Measurements from ENCODE around the gene APOBEC3H. TPM values are rescaled to one million over a fixed set of nuclear protein-coding genes. Genes with fewer than 3 reads are reported as not detected.

Gene APOBEC3H
- total and polyA plus RNA-seq, 2 donors (not counting 3 experiments of a cell fraction or from before 2014, with no cell fraction given), result not detected

GRCh38 chr22:39088685-39089032 is 8.4 kb upstream of the APOBEC3H start:
- no peak for TF ChIP-seq FOS (IDR thresholded peaks at IDR 0.05; ENCODE audit: borderline replicate concordance, insufficient read depth, low read length)
- TF ChIP-seq EZH2 (IDR thresholded peaks at IDR 0.05; ENCODE audit: borderline replicate concordance, low read depth, low read length, severe bottlenecking), result no peak
- TF ChIP-seq JUN (IDR thresholded peaks at IDR 0.05; ENCODE audit: borderline replicate concordance, insufficient read depth, insufficient read length, low read depth), result no peak
- TF ChIP-seq, protein P1, sequence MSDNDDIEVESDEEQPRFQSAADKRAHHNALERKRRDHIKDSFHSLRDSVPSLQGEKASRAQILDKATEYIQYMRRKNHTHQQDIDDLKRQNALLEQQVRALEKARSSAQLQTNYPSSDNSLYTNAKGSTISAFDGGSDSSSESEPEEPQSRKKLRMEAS (IDR thresholded peaks at IDR 0.05; ENCODE audit: insufficient read depth, insufficient read length), result no peak
- TF ChIP-seq MYC (IDR thresholded peaks at IDR 0.05; ENCODE audit: low read depth, low read length), result no peak
- TF ChIP-seq GATA2 (IDR thresholded peaks at IDR 0.05; ENCODE audit: insufficient read depth, insufficient read length, low read depth, low read length), result no peak
- no peak for TF ChIP-seq POLR2AphosphoS5 (IDR thresholded peaks at IDR 0.05; ENCODE audit: insufficient read depth, low read depth, low read length)
- TF ChIP-seq POLR2A (IDR thresholded peaks at IDR 0.05; ENCODE audit: low read depth, low read length), result no peak
- TF ChIP-seq CTCF (IDR thresholded peaks at IDR 0.05; ENCODE audit: extremely low read depth in 1 of 2, insufficient read depth in 1 of 2, low read depth in 1 of 2, low read length in 2 of 2), result no peak
- Histone ChIP-seq H3K9me1 (replicated peaks; ENCODE audit: control insufficient read depth, extremely low read depth, insufficient read depth, low read length) (no peaks in the 10 kb centered on the region), H3K27me3 (ENCODE audit: control insufficient read depth in 2 of 2, insufficient read depth in 2 of 2, low read length in 2 of 2) (peaks cover 0 to 4% of the 10 kb centered on the region in 2 experiments), H3K4me1 (ENCODE audit: control insufficient read depth, extremely low read depth, insufficient read depth, low read length) (no peaks in the 10 kb centered on the region), H3K79me2 (ENCODE audit: control insufficient read depth, insufficient read depth, low read length) (no peaks in the 10 kb centered on the region), H3K9ac (replicated peaks; ENCODE audit: extremely low read depth, insufficient read depth, low read length) (no peak overlapping the region), H2AFZ (ENCODE audit: low read depth, low read length) (no peak overlapping the region), H3K4me3 (replicated peaks in 1 of 3; ENCODE audit: insufficient read depth in 1 of 3, low read depth in 1 of 3, low read length in 3 of 3) (no peak overlapping the region), H3K9me3 (replicated peaks; ENCODE audit: control insufficient read depth, insufficient read depth, low read length) (no peaks in the 10 kb centered on the region), H3K36me3 (ENCODE audit: control insufficient read depth in 2 of 2, extremely low read depth in 1 of 2, insufficient read depth in 2 of 2, low read length in 2 of 2) (no peaks in the 10 kb centered on the region), H4K20me1 (replicated peaks; ENCODE audit: control insufficient read depth, extremely low read depth, insufficient read depth, low read length) (no peaks in the 10 kb centered on the region), H3K4me2 (ENCODE audit: insufficient read depth, low read length) (no peak overlapping the region), H3K27ac (ENCODE audit: insufficient read depth, low read depth, low read length) (no peak overlapping the region)
- POLR2A ChIA-PET, result no interaction called here
- DNase-seq (ENCODE audit: low read depth, low spot score), result no peak
- CTCF ChIA-PET, result no interaction called here
- intact Hi-C loops (cut with micrococcal nuclease) (no loop called here), dilution Hi-C loops (cut with MboI; ENCODE audit: extremely low pct_ligation_motif_present, low sequenced_read_pairs) (no loop called here)
- no TSS peak for BruUV-seq (replicated peaks)
- FAIRE-seq, result no peak
